GM19395 (cell line): Measurements from ENCODE around the gene ANO2.
"Not testable (repeated sequence)": the region's sequence is repeated elsewhere in the genome, so short reads cannot be mapped to it uniquely, and the experiment has no call there.

Experiments
- ATAC-seq: cut with Tn5 transposase; IDR thresholded peaks from one replicate; pipeline ENCODE4 v1.9.1; 2021; ENCODE audit warnings: mild to moderate bottlenecking, moderate library complexity; ENCODE audit not compliant: unreplicated experiment

The ANO2 gene

GRCh38 chr12:5560265-5560664 lies 384.8 kb downstream of the ANO2 start:
- no peak for ATAC-seq

- ATAC-seq: no peak
Observed at GRCh38 chr12:5557906-5558305, 387.2 kb downstream of the ANO2 start.

- ATAC-seq: no peak
Observed at GRCh38 chr12:5556946-5557673, 387.9 kb downstream of the ANO2 start.

- no peak for ATAC-seq
Observed at GRCh38 chr12:5556033-5556614, 388.9 kb downstream of the ANO2 start.

- ATAC-seq: no peak
Observed at GRCh38 chr12:5554711-5555110, 390.3 kb downstream of the ANO2 start.

- no peak for ATAC-seq
Observed at GRCh38 chr12:5549011-5549410, 396.0 kb downstream of the ANO2 start.

GRCh38 chr12:5548152-5548943 lies 396.7 kb downstream of the ANO2 start:
- ATAC-seq: no peak

GRCh38 chr12:5546616-5547015 lies 398.4 kb downstream of the ANO2 start:
- ATAC-seq: no peak

GRCh38 chr12:5537771-5538170 lies 407.3 kb downstream of the ANO2 start:
- no peak for ATAC-seq

GRCh38 chr12:5537026-5537615 lies 407.9 kb downstream of the ANO2 start:
- ATAC-seq: not testable (repeated sequence)

- no peak for ATAC-seq
Observed at GRCh38 chr12:5535541-5535940, 409.5 kb downstream of the ANO2 start.

- ATAC-seq: no peak
Observed at GRCh38 chr12:5534426-5535199, 410.4 kb downstream of the ANO2 start.

GRCh38 chr12:5533368-5533767 lies 411.7 kb downstream of the ANO2 start:
- no peak for ATAC-seq

GRCh38 chr12:5525783-5526367 lies 419.2 kb downstream of the ANO2 start:
- no peak for ATAC-seq

- no peak for ATAC-seq
Observed at GRCh38 chr12:5524769-5525436, 420.2 kb downstream of the ANO2 start.

- no peak for ATAC-seq
Observed at GRCh38 chr12:5524116-5524768, 420.8 kb downstream of the ANO2 start.

GRCh38 chr12:5523396-5524115 lies 421.5 kb downstream of the ANO2 start:
- no peak for ATAC-seq

GRCh38 chr12:5522432-5523335 lies 422.4 kb downstream of the ANO2 start:
- ATAC-seq: no peak
